Epidermal melanocyte (primary cell): ENCODE measurements around the gene LRRIQ3.
"Not testable (repeated sequence)": the region's sequence is repeated elsewhere in the genome, so short reads cannot be mapped to it uniquely, and the experiment has no call there.

Experiments
- DNase-seq: peaks from one replicate; pipeline ENCODE4 v3.0.0; 2011; ENCODE audit warnings: low spot score; ENCODE audit not compliant: insufficient read length

The LRRIQ3 gene, protein sequence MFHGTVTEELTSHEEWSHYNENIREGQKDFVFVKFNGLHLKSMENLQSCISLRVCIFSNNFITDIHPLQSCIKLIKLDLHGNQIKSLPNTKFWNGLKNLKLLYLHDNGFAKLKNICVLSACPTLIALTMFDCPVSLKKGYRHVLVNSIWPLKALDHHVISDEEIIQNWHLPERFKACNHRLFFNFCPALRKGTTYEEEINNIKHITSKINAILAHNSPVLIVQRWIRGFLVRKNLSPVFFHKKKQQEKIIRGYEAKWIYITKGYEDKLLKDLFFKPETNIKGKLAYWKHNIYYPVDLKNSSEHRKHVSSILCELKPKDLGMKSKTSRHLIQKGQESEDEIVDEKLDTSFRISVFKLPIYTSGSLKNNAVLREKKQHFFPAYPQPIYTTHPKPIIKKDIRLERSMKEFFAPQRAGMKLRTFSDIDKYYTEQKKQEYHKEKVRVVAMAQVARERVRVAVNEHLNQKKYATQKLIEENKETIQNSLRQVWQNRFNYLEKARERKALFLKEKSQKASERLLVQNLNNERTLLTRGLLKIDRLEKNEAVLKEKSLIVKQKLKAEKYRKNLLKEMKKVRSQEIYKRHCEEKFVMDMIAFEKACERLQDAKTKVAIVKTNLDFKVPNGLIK

DNA sequence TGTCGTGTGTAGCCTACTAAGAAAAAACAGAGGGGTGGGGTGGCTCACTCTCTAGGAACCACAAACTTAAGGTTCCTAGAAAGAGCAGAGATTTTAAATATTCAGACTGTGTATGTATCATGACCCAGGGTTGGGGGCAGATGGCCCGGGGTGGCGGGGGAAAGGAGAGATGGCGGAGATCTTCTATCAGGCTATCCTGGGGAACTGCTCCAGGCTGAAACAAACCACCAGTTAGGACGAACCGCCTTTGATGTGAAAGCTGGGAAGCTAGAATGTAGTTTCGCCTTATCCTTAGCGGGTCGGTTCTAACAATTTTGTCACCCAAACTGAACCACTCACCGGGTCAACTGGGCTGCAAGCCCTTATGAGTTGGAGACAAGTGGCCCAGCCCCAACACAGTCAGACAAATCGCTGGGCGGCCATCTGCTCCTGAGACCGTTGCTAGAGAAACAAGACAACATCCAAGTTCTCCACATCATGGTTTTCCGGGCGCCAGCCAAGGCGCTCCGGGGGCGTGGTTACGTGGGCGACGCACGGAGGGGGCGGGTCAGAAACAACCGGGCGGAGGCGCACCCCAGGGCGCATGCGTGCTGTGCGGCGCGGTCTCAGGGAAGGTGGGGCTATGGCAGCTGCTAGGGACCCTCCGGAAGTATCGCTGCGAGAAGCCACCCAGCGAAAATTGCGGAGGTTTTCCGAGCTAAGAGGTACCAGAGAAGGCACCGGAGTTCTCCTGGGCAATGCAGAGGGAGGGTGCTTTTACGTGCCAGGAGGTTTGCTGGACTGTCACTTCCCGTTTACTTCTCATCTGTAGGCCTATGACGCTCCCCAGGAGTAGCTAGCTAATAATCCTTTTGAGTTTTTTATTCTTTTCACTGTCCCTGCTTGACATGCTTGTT is at the start of gene LRRIQ3, which contains the start of gene FPGT:
LRRIQ3 (minus strand) TSS at position 520 of the 896 bp plus-strand sequence. CDS start 14,492 bp downstream, outside the sequence.
FPGT (plus strand) TSS at position 586 of the 896 bp plus-strand sequence; CDS start at position 623, 37 bp downstream.
- DNase-seq: peak; percentile 92

DNA sequence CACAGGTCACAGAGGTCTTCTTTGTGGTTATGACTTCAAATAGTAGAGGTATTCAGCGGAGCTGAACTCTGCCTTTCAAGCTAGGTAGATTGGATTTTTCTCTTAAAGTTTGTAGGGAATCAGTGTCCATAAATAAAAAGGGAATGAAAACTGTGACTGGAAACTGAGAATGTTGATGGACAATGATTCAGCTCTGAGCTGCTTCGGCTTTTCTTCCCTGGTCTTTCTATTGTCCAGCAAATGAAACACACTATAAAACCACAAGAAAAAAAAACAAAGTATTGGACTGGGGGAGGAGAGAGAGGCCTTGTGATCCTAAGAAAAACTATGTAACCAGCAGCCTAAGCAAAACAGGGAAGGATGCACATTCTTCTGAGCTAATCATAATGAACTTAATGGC is 48.3 kb upstream of the LRRIQ3 start:
- DNase-seq: no peak

DNA sequence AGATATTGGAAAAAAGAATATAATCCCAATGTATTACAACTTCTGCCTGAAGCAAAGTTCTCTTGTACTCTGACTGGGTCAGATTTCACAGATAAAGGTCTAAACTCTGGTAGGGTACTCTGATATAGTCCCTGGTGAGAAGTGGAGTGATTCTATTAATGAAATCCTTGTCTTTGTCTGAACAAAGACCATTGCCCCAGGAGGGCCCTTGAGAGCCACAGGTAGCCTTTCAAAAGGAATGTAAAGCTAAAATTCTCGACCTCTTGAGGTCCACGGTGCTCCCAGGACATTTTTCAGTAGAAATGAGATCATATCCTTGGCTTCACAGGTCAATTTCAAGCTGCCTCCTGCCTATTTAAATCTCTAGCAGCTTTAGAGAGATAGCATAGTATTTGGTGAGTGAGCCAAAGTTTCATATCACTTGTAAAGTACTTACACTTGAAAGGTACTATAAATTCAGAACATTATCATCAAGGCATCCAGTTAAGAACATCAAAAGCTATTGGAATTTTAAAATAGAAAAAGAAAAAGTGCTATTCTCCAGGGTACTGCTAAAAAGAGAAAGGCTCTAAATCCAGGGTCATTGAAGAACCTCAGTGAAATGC is 47.3 kb upstream of the LRRIQ3 start:
- no peak for DNase-seq

DNA sequence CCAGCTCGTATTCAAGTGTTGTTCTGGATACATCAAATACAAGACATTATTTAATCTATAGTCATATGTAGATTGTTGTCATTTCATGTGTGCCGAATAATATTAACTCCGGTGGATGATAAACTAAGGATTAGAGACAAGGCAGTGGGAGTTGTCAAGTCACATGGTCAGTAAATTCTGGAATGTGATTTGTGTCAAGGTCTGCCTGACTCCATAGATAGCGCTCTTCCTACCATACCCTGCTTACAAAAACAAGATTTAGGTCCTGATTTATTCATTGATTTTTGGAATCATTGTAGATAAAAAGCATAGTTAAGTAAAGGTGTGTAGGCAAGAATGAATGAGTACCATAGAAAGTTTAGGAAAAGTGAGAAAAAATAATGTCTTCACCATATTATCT is 39.8 kb upstream of the LRRIQ3 start:
- no peak for DNase-seq

DNA sequence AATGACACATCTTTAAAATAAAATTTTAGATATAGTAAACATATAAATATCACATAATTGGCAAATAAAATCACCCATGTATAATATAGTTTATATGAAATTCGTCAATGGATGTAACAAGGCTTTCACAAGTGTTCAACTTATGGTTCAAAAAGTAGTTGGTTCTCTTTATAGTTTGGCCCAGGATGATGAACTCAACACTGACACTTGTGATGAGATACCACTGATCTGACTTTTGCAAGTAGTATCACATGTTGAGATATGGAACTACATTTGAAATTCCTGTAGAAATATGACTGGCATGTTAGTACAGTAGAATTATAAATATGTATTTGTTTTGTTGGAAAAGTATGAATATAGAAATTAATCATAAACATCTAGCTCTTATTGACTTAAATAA is 39.1 kb upstream of the LRRIQ3 start:
- DNase-seq: no peak

DNA sequence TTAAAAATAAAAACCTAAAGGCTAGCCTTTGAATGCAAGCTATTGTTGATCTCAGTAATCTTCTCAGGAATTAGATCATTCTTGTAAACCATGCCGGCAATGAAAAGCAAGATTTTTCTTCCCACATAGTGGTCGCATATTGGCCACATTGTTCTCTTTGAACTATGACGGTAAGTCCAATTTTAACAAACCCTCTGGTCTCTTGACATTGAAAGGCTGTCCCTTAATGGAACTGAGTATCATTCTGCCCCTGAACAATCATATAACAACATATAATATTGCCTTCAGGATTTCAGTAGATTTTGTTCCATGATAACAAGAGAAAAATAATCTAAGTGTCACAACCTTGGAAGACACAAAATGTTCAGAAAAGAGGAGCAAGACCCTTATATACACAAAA is 38.5 kb upstream of the LRRIQ3 start:
- DNase-seq: no peak

DNA sequence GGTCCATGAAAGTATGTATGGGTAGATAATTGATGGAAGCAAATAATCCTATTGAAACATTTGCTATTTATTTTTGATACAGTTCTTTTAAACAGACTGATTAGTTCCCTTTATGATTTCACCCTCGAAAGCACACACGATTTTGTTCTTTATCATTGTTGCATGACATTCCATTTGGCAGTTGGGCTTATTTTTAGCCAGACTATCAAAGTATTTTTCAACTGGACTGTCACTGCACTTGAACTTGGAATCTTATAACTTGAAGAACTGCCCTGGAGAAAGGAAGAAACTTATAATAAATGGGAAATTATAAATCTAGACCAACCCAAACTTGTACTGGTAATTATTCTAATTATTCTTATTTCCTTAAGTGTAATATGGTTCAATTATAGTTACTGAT is 37.2 kb upstream of the LRRIQ3 start, which contains the start of gene TNNI3K:
TNNI3K (plus strand) TSS at position 235 of the 400 bp plus-strand sequence; CDS start at position 300, 65 bp downstream.
- no peak for DNase-seq

DNA sequence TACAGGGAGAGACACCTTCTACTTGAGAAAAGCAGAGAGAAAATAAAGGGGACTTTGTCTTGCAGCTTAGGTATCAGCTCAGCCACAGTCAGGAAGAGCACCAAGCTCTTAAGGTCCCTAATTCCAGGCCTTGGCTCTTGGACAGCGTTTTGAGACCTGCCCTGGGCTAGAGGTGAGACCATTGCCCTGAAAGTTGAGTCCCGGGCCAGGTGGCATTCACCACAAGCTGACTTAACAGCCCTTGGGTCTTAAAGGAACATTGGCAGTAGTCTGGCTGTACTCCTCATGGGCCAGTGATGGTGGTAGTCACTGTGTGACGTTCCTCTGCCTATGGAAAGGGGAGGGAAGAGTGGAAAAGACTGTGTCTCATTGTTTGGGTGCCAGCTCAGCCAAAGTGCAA is 25.5 kb upstream of the LRRIQ3 start:
- no peak for DNase-seq

DNA sequence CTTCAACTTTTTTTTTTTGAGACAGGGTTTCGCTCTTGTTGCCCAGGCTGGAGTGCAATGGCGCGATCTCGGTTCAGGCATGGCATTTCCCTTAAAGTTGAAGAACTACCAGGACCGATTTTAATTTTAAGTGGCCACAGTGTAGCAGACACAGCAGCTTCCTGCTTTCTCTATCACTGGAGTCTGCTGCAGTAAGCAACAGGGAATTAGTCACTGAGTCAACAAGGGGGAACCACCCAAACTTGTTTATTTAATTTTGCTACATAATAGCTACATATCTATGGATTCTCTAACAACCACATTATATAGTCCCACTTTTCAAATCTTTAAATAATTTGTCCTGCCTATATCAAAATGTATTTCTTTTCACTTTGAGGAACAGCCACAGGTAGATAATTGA is 24.7 kb upstream of the LRRIQ3 start:
- no peak for DNase-seq

DNA sequence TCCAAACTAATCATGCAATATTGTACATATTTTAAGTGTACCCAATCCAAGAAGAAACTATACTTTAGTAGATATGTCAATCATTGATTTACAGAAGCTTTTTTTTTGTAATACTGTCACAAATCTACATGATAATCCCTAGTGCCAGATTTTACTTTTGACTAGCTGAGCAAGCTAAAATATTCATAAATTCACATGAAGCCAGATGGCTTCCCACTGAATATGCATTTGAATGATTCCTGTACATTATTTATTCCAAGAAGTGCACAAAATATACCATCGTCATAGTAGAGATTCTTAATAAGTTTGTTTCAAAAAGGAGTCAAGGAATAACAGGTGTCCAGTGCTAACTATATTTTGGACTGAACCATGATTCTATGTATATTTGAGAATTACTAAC is 17.3 kb upstream of the LRRIQ3 start:
- no peak for DNase-seq

DNA sequence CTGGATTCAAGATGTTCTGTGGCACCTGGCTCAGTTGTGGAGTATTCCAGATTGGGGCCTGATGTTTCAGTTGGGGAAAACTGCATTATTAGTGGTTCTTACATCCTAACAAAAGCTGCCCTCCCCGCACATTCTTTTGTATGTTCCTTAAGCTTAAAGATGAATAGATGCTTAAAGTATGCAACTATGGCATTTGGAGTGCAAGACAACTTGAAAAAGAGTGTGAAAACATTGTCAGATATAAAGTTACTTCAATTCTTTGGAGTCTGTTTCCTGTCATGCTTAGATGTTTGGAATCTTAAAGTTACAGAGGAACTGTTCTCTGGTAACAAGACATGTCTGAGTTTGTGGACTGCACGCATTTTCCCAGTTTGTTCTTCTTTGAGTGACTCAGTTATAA is 7.3 kb upstream of the LRRIQ3 start:
- DNase-seq: no peak

DNA sequence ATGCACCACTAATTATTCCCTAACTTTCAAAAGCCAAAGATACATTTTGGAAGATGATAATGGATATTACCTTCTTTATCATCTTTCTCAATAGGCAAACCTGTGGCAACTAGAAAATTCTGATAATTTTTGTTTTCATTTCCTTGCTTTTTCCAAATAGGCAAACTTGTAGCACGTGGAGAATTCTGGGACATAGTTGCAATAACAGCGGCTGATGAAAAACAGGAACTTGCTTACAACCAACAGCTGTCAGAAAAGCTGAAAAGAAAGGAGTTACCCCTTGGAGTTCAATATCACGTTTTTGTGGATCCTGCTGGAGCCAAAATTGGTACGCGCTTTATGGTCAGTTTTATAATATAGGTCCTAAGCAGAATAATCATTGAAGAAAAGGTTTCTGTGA is 1.5 kb upstream of the LRRIQ3 start:
- no peak for DNase-seq

DNA sequence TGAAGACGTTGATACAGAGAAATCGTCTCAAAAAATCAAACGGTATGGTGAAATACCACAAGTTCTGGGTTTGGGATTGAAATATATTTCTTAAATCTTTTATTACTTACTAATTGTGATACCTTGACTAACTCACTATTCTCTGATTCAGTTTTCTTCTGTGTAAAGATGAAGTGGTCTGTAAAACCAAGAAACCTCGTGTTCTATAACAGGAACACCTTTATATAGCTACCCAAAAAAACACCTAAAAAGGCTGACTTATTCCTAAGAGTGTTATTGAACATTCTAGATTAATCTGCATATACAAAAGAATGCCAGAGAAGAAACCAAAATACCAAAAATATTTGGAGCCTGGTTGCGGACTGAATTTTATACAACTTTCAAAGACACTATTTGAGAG is 721 bp downstream of the LRRIQ3 start:
- no peak for DNase-seq

DNA sequence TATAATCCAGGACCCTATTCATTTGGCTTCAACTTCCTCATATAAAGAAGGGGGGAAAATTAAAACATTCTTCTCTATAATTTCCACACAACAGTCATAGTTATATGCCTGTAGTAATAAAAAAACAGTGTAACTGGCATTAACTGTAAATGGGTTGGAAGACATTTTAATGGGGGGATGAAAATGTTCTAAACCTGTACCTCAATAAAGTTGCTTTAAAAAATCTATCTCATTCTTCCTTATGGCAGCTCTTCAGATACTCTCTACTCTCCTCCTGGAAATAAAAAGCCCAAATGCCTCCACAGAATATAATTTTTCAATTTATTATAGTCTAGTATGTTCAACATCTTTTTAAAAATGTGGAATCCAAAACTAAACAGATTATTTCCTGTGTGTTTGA is 2.6 kb downstream of the LRRIQ3 start:
- no peak for DNase-seq

DNA sequence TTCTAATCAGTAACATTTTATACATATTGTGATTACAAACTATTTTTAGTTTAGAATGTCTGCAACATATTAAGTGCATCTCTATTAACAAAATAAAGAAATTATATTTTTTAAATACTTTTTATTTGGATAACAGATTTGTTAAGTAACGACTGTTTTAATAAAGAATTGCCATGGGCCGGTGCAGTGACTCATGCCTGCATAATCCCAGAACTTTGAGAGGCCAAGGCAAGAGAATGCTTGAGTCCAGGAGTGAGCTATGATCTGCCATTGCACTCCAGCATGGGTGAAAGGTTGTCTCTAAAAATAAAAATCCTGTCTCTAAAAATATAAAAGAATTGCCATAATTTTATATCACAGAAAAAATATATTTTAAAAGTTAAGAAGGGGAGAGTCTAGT is 4.1 kb downstream of the LRRIQ3 start:
- no peak for DNase-seq

DNA sequence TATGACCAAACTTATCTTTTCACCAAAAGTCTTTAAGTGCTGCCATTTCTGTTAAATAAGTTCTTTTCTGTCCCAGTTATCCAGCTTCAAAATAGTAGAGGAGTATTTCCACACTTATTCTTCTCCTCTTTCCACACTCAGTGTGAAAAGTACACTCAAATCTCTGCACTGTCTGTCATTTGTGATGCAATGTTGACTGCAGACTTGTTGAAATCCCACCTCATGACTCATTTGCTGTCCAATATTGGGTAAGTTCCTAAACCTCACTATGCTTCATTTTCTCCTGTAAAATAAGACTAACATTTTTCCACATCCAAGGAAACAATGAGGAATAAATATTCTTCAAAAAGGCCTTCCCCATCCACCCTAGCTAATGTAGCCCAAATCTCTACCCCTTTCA is 17.5 kb downstream of the LRRIQ3 start:
- DNase-seq: no peak

DNA sequence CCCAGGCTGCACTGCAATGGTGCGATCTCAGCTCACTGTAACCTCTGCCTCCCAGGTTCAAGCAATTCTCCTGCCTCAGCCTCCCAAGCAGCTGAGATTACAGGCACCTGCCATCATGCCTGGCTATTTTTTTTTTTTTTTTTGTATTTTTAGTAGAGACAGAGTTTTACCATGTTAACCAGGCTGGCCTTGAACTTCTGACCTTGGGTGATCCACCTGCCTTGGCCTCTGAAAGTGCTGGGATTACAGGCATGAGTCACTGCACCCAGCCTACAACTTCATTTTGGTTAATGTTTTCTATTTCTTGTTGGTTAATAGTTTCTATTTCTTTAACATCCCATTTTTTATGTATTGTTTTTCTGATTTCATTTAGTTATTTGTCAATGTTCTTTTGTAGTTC is 23.6 kb downstream of the LRRIQ3 start:
- not testable (repeated sequence) for DNase-seq

DNA sequence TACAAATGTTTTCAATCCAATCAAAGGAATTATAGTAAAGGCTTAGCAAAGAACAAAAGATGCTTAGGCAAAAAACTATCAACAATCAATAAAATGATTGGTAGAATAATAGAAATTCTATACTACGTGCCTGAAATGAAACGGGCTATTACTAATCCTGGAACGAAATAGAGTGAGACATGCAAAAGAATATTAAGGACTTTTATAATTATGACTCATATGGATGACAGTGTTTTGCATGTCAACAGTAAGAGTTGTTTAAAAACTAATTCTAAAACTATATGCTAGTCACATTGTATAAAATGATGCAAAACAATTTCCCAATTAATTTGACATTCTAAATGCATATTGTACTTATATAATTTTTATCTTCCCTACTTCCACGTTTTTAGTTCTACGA is 35.6 kb downstream of the LRRIQ3 start:
- no peak for DNase-seq

DNA sequence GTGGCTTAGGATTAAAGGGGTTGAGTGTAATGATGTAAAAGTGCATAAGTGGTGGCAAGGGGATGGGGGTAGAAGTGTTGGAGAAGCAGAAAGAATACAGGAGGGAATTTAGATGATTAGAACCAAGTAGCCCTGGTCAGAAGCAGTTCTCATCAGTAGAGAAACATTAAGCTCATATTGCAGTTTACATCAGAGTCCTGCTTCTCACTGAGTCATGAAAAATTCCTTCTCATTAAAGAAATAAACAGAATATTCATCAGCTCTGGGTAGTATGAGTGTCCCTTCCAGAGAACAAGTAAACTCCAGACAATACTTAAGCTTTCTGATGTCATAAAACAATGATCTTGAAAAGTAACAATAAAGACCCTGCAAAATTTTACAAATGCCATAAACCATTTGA is 36.5 kb downstream of the LRRIQ3 start:
- DNase-seq: no peak

DNA sequence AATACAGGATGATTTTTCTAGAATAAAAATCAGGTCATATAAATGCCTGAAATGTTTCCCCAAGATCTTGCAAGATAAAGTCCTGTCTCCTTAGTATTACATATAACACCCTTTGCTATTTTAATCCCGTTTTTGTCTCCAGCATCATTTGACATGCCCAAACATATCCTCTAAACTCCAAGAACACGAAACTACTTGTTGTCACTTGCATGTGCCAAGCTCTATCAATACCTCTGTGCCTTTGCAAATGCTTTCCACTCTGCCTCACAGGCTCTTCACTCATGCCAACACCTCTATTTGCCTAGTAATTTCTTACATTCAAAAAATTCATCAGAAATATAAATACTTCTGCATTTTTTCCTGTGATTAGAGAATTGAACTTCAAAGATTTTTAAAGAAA is 37.9 kb downstream of the LRRIQ3 start:
- DNase-seq: no peak

DNA sequence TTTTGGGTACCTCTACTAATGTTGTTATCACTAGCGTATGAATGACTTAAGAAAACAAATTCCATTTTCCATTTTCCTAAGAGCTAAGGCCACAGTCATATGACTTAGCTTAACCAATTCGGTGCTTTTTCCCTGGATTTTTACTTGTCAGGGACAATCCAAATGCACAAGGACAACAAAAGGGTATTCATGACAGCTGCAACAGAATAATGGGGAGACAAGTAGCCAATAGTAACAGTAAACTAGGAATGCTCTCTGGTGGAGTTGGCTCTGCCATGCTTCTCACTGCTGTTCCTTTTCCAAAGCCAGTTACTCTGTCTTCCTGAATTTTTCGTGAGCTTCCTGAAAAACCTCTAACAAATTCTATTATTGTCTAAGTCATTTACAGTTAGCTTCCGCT is 52.9 kb downstream of the LRRIQ3 start:
- no peak for DNase-seq
